HepG2 (cell line): ENCODE data around the gene ERBB4.

Experiments used
- CBFB ChIP-seq: sonication (generic); formaldehyde crosslinking; IDR thresholded peaks from 2 replicates; pipeline ENCODE4 v1.4.0; 2020; ENCODE audit warnings: missing genetic modification reagents
- HDAC2 ChIP-seq: sonication (generic); formaldehyde crosslinking; IDR thresholded peaks from 2 replicates; pipeline ENCODE4 v1.4.0; 2020; ENCODE audit warnings: missing genetic modification reagents
- POLR2A ChIP-seq, 2 experiments: IDR thresholded peaks; 2 replicates each; pipeline ENCODE4 v1.6.1; 2011; ENCODE audit warnings: low read depth in 2 of 2, low read length in 2 of 2, mild to moderate bottlenecking in 1 of 2, moderate library complexity in 1 of 2; ENCODE audit not compliant: insufficient read depth in 1 of 2
- POLR2AphosphoS5 ChIP-seq: IDR thresholded peaks from 2 replicates; pipeline ENCODE4 v1.6.1; 2012; ENCODE audit warnings: low read depth, low read length
- PRDM15 ChIP-seq: sonication (generic); formaldehyde crosslinking; IDR thresholded peaks from 2 replicates; pipeline ENCODE4 v1.4.0; 2020; ENCODE audit warnings: missing genetic modification reagents
- RELA ChIP-seq: sonication (generic); formaldehyde crosslinking; IDR thresholded peaks from 2 replicates; pipeline ENCODE4 v1.4.0; 2020; ENCODE audit warnings: missing genetic modification reagents
- TCF7L2 ChIP-seq: IDR thresholded peaks from 2 replicates; pipeline ENCODE4 v1.6.1; 2011; ENCODE audit warnings: mild to moderate bottlenecking, low read depth, low read length, moderate library complexity
- TF ChIP-seq, protein P1 (sequence below): sonication (generic); formaldehyde crosslinking; IDR thresholded peaks from 2 replicates; pipeline ENCODE4 v1.5.0; 2020; ENCODE audit warnings: mild to moderate bottlenecking, missing genetic modification reagents, moderate library complexity
- TF ChIP-seq, protein P2 (sequence below): sonication (generic); formaldehyde crosslinking; IDR thresholded peaks from 2 replicates; pipeline ENCODE4 v1.4.0; 2020; ENCODE audit warnings: mild to moderate bottlenecking, missing genetic modification reagents

DNA sequence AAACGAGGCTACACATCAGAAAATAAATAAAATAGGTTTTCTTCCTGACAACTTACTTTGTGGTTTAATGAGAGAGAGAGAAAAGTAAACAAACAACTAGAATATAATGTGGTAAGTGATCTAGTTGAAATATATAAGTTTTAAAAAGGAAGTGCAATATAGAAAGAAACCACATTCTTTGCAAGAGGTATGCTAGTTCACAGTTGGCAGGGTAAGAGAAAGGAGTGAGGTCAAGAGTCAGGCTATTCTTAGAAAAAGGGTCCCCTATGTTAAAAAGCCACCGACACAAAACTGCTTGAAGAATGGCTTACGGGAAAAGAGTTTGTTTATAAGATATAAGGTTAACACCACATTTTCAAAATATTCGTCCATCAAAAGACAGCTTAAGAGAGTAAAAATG lies 462.1 kb downstream of the ERBB4 start:
- no peak for TF ChIP-seq HDAC2 (CRISPR knock-in tag)
- TF ChIP-seq, protein P1, sequence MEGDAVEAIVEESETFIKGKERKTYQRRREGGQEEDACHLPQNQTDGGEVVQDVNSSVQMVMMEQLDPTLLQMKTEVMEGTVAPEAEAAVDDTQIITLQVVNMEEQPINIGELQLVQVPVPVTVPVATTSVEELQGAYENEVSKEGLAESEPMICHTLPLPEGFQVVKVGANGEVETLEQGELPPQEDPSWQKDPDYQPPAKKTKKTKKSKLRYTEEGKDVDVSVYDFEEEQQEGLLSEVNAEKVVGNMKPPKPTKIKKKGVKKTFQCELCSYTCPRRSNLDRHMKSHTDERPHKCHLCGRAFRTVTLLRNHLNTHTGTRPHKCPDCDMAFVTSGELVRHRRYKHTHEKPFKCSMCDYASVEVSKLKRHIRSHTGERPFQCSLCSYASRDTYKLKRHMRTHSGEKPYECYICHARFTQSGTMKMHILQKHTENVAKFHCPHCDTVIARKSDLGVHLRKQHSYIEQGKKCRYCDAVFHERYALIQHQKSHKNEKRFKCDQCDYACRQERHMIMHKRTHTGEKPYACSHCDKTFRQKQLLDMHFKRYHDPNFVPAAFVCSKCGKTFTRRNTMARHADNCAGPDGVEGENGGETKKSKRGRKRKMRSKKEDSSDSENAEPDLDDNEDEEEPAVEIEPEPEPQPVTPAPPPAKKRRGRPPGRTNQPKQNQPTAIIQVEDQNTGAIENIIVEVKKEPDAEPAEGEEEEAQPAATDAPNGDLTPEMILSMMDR (CRISPR knock-in tag) = no peak
- TF ChIP-seq PRDM15 = no peak
- no peak for TF ChIP-seq CBFB
- no peak for TF ChIP-seq RELA
- TF ChIP-seq, protein P2, sequence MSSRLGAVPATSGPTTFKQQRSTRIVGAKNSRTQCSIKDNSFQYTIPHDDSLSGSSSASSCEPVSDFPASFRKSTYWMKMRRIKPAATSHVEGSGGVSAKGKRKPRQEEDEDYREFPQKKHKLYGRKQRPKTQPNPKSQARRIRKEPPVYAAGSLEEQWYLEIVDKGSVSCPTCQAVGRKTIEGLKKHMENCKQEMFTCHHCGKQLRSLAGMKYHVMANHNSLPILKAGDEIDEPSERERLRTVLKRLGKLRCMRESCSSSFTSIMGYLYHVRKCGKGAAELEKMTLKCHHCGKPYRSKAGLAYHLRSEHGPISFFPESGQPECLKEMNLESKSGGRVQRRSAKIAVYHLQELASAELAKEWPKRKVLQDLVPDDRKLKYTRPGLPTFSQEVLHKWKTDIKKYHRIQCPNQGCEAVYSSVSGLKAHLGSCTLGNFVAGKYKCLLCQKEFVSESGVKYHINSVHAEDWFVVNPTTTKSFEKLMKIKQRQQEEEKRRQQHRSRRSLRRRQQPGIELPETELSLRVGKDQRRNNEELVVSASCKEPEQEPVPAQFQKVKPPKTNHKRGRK (CRISPR knock-in tag) = no peak
- no peak for TF ChIP-seq POLR2AphosphoS5
- no peak for TF ChIP-seq POLR2A (IDR thresholded peaks at IDR 0.05; ENCODE audit: insufficient read depth in 1 of 2, low read depth in 2 of 2, low read length in 2 of 2)
- TF ChIP-seq TCF7L2 = no peak
